Measurements from ENCODE around the gene GRHPR. TPM values are rescaled to one million over a fixed set of nuclear protein-coding genes. Genes with fewer than 3 reads are reported as not detected.

The GRHPR gene
- total and polyA plus RNA-seq, 2 of the 8 experiments (the other 6 are each of a cell fraction or from before 2014, with no cell fraction given) = 97.0 to 201 TPM

DNA sequence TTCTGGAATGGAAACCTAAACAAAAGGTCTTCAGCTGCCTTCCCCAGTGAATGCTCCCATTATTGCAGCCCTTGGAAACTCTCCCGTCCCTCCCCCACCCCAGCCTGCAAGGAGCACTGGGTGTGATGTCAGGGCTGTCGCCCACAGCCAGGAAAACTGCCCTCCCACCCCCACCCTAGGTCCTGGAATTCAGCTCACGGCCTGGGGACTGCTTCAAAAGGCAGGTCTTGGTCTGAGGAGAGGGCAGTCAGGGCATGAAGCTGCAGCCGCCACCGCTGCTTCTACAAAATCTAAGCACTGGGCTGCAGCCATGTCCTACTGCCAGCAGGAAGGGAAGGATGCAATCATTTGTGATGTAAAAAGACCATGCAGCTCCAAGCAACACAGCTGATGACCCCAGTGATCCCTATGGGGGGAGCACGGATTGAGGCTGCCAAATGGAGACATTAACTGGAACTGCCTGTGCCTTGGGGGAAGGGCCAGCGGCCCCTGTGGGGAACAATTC is 11.4 kb downstream of the GRHPR start:
- H2BK120ac ChIP-seq (replicated peaks; ENCODE audit: low read depth, low read length) = no peak overlapping the region
- 55% methylated on average over 5 of the region's 7 CpGs; no CpG with 5 or more reads in 1 of the 2 experiments for WGBS, 2 experiments (ENCODE audit: extremely low coverage in 1 of 2, insufficient coverage in 1 of 2, insufficient read length in 1 of 2, insufficient replicate concordance in 2 of 2, low coverage in 1 of 2, low lambda C conversion rate in 2 of 2, missing lambda C conversion rate in 1 of 2)
- peaks cover 6 to 14% of the 10 kb centered on the region in 2 experiments for H4K20me1 ChIP-seq (replicated peaks in 1 of 2; ENCODE audit: control insufficient read depth in 1 of 2, insufficient read depth in 2 of 2, low read length in 2 of 2)
- peaks cover 4% of the 10 kb centered on the region for H3K79me1 ChIP-seq (ENCODE audit: low read depth, low read length)
- peak overlapping the region; percentile 67; the same call in 1 of the 2 replicates for H3K18ac ChIP-seq (ENCODE audit: extremely low read depth, low read length)
- POLR2A ChIA-PET (ENCODE audit: partially characterized antibody) = interaction anchor here (0.8 to 2.4 kb wide), 10 partner anchors 9 to 32 kb away, joined by 3 to 15 read pairs (median 7); partner anchors contain the start of genes GRHPR and ZBTB5
- CTCF ChIA-PET (ENCODE audit: partially characterized antibody) = interaction anchor here (0.7 to 1.2 kb wide), 5 partner anchors 22 to 314 kb away, joined by 3 read pairs; no protein-coding TSS in a partner anchor
- H2BK12ac ChIP-seq (ENCODE audit: low read depth, low read length) = 0 out of 2 replicates have a peak overlapping the region, but pooled peaks have one; percentile 27
- peaks cover 4% of the 10 kb centered on the region; the same call in 1 of the 2 replicates for H3K23me2 ChIP-seq (ENCODE audit: low read depth, low read length)
- H3K4me2 ChIP-seq (ENCODE audit: insufficient read depth in 1 of 2, low read depth in 2 of 2, low read length in 2 of 2) = peak overlapping the region; percentile 30 to 52
- H3K4me3 ChIP-seq (ENCODE audit: extremely low read depth in 1 of 4, insufficient read depth in 2 of 4, low read depth in 3 of 4, low read length in 4 of 4) = peak overlapping the region in 3 of 4 experiments; percentile 19 to 32 (median 19); a peak in 4 of 8 replicates
- peak overlapping the region; percentile 71 for H3K27ac ChIP-seq (ENCODE audit: low read depth, low read length)
- no peak overlapping the region for H3K23ac ChIP-seq (ENCODE audit: insufficient read length)
- H3K79me2 ChIP-seq (ENCODE audit: control insufficient read depth in 1 of 2, insufficient read depth in 2 of 2, low read length in 2 of 2) = peaks cover 0 to 11% of the 10 kb centered on the region in 2 experiments; a peak in 2 of 4 replicates
- H3K9me3 ChIP-seq (ENCODE audit: insufficient read depth in 2 of 2, low read depth in 1 of 2, low read length in 1 of 2) = no peaks in the 10 kb centered on the region
- 0 out of 2 replicates have a peak overlapping the region, but pooled peaks have one; percentile 48 for H2BK20ac ChIP-seq (ENCODE audit: low read length)
- no peak overlapping the region for H2BK15ac ChIP-seq (ENCODE audit: low read length)
- H3K36me3 ChIP-seq (ENCODE audit: control insufficient read depth in 2 of 4, insufficient read depth in 4 of 4, low read length in 3 of 4) = peaks cover 27 to 66% (median 41%) of the 10 kb centered on the region in 4 experiments
- peaks cover 3 to 16% (median 9%) of the 10 kb centered on the region in 4 experiments for H3K4me1 ChIP-seq (replicated peaks in 1 of 4; ENCODE audit: control insufficient read depth in 3 of 4, insufficient read depth in 4 of 4, low read length in 3 of 4)
- FAIRE-seq (no peak), DNase-seq (ENCODE audit: low read depth in 1 of 2, low spot score in 2 of 2) (no peak)
- H3K27me3 ChIP-seq (replicated peaks in 1 of 4; ENCODE audit: control insufficient read depth in 3 of 4, extremely low read depth in 1 of 4, insufficient read depth in 3 of 4, low read length in 3 of 4) = no peaks in the 10 kb centered on the region
- no peak overlapping the region for H2AFZ ChIP-seq (ENCODE audit: low read length)
- H2BK5ac ChIP-seq (ENCODE audit: low read depth, low read length) = peak overlapping the region; percentile 77
- TF ChIP-seq ASH2L (IDR thresholded peaks at IDR 0.05; ENCODE audit: low read length) = peak; percentile 65
- TF ChIP-seq POU5F1 (IDR thresholded peaks at IDR 0.05; ENCODE audit: low read depth, low read length) = 0 out of 2 replicates have a peak, but pooled peaks have one; percentile 9
- TF ChIP-seq EP300 (IDR thresholded peaks at IDR 0.05; ENCODE audit: borderline replicate concordance in 1 of 2, low read depth in 2 of 2, low read length in 2 of 2) = peak in 1 of 2 experiments; percentile 26; a peak in 1 of 3 replicates
- no peak for TF ChIP-seq RFX5 (IDR thresholded peaks at IDR 0.05; ENCODE audit: borderline replicate concordance, low read depth, low read length)
- no peak for TF ChIP-seq TBP (IDR thresholded peaks at IDR 0.05; ENCODE audit: low read depth, low read length)
- TF ChIP-seq, protein P1, sequence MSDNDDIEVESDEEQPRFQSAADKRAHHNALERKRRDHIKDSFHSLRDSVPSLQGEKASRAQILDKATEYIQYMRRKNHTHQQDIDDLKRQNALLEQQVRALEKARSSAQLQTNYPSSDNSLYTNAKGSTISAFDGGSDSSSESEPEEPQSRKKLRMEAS (IDR thresholded peaks at IDR 0.05) = 0 out of 2 replicates have a peak, but pooled peaks have one; percentile 23
- 0 out of 2 replicates have a peak, but pooled peaks have one; percentile 10 for TF ChIP-seq SP1 (IDR thresholded peaks at IDR 0.05; ENCODE audit: low read depth, low read length)
- H3K56ac ChIP-seq (replicated peaks; ENCODE audit: insufficient read length, low read depth, low read length) = no peak overlapping the region
- peak overlapping the region; percentile 54 for H4K5ac ChIP-seq (ENCODE audit: insufficient read length, low read depth, low read length)
- no peak overlapping the region for H3K14ac ChIP-seq (ENCODE audit: insufficient read length)
- H4K91ac ChIP-seq (replicated peaks; ENCODE audit: insufficient read length, low read length) = no peak overlapping the region
- H2AK5ac ChIP-seq (ENCODE audit: low read depth, low read length) = no peak overlapping the region
- H3K4ac ChIP-seq (replicated peaks; ENCODE audit: insufficient read length, low read depth, low read length) = no peak overlapping the region
- H3K9ac ChIP-seq (replicated peaks in 1 of 4; ENCODE audit: extremely low read depth in 1 of 4, low read depth in 3 of 4, low read length in 3 of 4) = peak overlapping the region in 2 of 4 experiments; percentile 1 to 18; a peak in 1 of 7 replicates
- H4K8ac ChIP-seq (ENCODE audit: extremely low read depth, insufficient read depth, low read length) = no peak overlapping the region

Measured in H1 (cell line).